Tibial nerve (tissue), 4 donors: ENCODE data around the gene CSF1.

Experiments
- CTCF ChIP-seq, 5 experiments: fragments of 200-600 bp in 3 of 5; fragments of 450-650 bp in 2 of 5; sonication (generic) in 3 of 5; IDR thresholded peaks; one replicate each; pipeline ENCODE4 v1.5.1; 2016 to 2019; ENCODE audit warnings: antibody characterized with exemption in 5 of 5, mild to moderate bottlenecking in 3 of 5, moderate library complexity in 2 of 5
- EP300 ChIP-seq, 2 donors: sonication (generic); formaldehyde crosslinking; IDR thresholded peaks; one replicate each; pipeline ENCODE4 v1.6.1; 2017; ENCODE audit warnings: antibody characterized with exemption in 2 of 2, mild to moderate bottlenecking in 1 of 2
- POLR2A ChIP-seq, 2 donors: fragments of 450-650 bp; IDR thresholded peaks; one replicate each; pipeline ENCODE4 v1.6.1; 2017; ENCODE audit warnings: antibody characterized with exemption in 2 of 2, mild to moderate bottlenecking in 2 of 2, moderate library complexity in 2 of 2

- TF ChIP-seq CTCF (IDR thresholded peaks at IDR 0.05) (no peak), POLR2A (IDR thresholded peaks at IDR 0.05) (no peak), EP300 (IDR thresholded peaks at IDR 0.05) (no peak)
These were observed 21.4 kb downstream of the CSF1 start for GRCh38 chr1:109931911-109932636.
